ENCODE data around the gene P4HA2.

- TF ChIP-seq ELK3 (CRISPR knock-in tag; IDR thresholded peaks at IDR 0.05) (no peak), ZBTB11 (CRISPR knock-in tag; IDR thresholded peaks at IDR 0.05) (no peak), CTCF (IDR thresholded peaks at IDR 0.05 in 2 of 3, conservative IDR thresholded peaks at IDR 0.05 in 1 of 3; ENCODE audit: insufficient read depth in 2 of 3, low read depth in 1 of 3, low read length in 3 of 3) (no peak), CREB1 (IDR thresholded peaks at IDR 0.05) (no peak), CREB1 (CRISPR knock-in tag; IDR thresholded peaks at IDR 0.05) (no peak), SP1 (CRISPR knock-in tag; IDR thresholded peaks at IDR 0.05) (no peak), DNMT1 (IDR thresholded peaks at IDR 0.05) (no peak), GTF2E2 (tag; IDR thresholded peaks at IDR 0.05) (no peak)
Observed at GRCh38 chr5:132176521-132176945, 51.1 kb downstream of the P4HA2 start.

Measured in K562 (cell line).